BJ (cell line): ENCODE measurements around the gene FICD. TPM values are rescaled to one million over a fixed set of nuclear protein-coding genes. Genes with fewer than 3 reads are reported as not detected.

Source experiments
- CTCF ChIA-PET: fragments of 350-600 bp; formaldehyde crosslinking; extraction: SDS; loops from one replicate; lab custom pipeline; 2021; ENCODE audit warnings: antibody characterized with exemption, inconsistent platforms; lab: Yijun Ruan, JAX
- POLR2A ChIA-PET: fragments of 300-600 bp; sonication (Branson Sonifier 250); formaldehyde crosslinking; extraction: SDS; loops from one replicate; lab custom pipeline; 2021; ENCODE audit warnings: antibody characterized with exemption; lab: Charles Lee
- DNase-seq: peaks from one replicate; pipeline ENCODE4 v3.0.0-alpha.2; 2011; ENCODE audit warnings: low read depth
- H3K27me3 ChIP-seq: 2 replicates; pipeline ENCODE4 v1.6.0; 2011; ENCODE audit warnings: low read length; ENCODE audit not compliant: control insufficient read depth, insufficient read depth
- H3K36me3 ChIP-seq: 2 replicates; pipeline ENCODE4 v1.5.1; 2011; ENCODE audit warnings: low read length; ENCODE audit not compliant: control insufficient read depth, insufficient read depth
- H3K4me3 ChIP-seq: 2 replicates; pipeline ENCODE4 v1.5.1; 2011; ENCODE audit warnings: low read depth, mild to moderate bottlenecking, control low read depth, low read length
- CTCF ChIP-seq: IDR thresholded peaks from 2 replicates; pipeline ENCODE4 v1.5.1; 2011; ENCODE audit warnings: low read depth, mild to moderate bottlenecking, control low read depth, inconsistent platforms, low read length, moderate library complexity; ENCODE audit not compliant: insufficient read depth
- polyA plus RNA-seq: library from polyadenylated mRNA; depleted of rRNA; stranded (reverse); fragments of >200 nt; gene quantifications from 2 replicates; pipeline ENCODE4 v1.2.3, GENCODE V29; 2011

Gene FICD
- polyA plus RNA-seq, 1 experiment = 1.9 TPM

GRCh38 chr12:108514468-108514972 lies 557 bp upstream of the FICD start:
- peaks cover 9% of the 10 kb centered on the region for H3K36me3 ChIP-seq
- H3K27me3 ChIP-seq = no peaks in the 10 kb centered on the region
- peak overlapping the region; percentile 26 for H3K4me3 ChIP-seq
- CTCF ChIA-PET = interaction anchor here (1.0 kb wide), 1 partner anchor 15 kb away, joined by 3 read pairs; no protein-coding TSS in a partner anchor
- no peak for DNase-seq
- TF ChIP-seq CTCF = no peak
- POLR2A ChIA-PET = no interaction called here

GRCh38 chr12:108515916-108516315 lies 839 bp downstream of the FICD start:
- DNase-seq = no peak
- CTCF ChIA-PET = no interaction called here

GRCh38 chr12:108516511-108517275 lies 1.6 kb downstream of the FICD start:
- H3K27me3 ChIP-seq = no peaks in the 10 kb centered on the region
- TF ChIP-seq CTCF = 0 out of 2 replicates have a peak, but pooled peaks have one; percentile 14
- H3K4me3 ChIP-seq = no peak overlapping the region
- DNase-seq = no peak
- H3K36me3 ChIP-seq = peaks cover 12% of the 10 kb centered on the region
- POLR2A ChIA-PET = no interaction called here
- CTCF ChIA-PET = interaction anchor here (1.0 kb wide), 1 partner anchor 106 kb away, joined by 3 read pairs; no protein-coding TSS in a partner anchor

More at GRCh38 chr12:108515916-108516315, 839 bp downstream of the FICD start:
- Histone ChIP-seq H3K27me3 (no peaks in the 10 kb centered on the region), H3K36me3 (peaks cover 10% of the 10 kb centered on the region), H3K4me3 (peak overlapping the region; percentile 85)
- TF ChIP-seq CTCF = no peak
- POLR2A ChIA-PET = no interaction called here

- Histone ChIP-seq H3K27me3 (no peaks in the 10 kb centered on the region), H3K36me3 (peaks cover 14% of the 10 kb centered on the region), H3K4me3 (no peak overlapping the region)
- TF ChIP-seq CTCF = no peak
- ChIA-PET CTCF (interaction anchor here (1.0 kb wide), 1 partner anchor 106 kb away, joined by 3 read pairs; no protein-coding TSS in a partner anchor), POLR2A (no interaction called here)
- no peak for DNase-seq
These were observed 2.4 kb downstream of the FICD start for GRCh38 chr12:108517288-108518100.
